ENCODE results near the gene CEMP1.

Gene CEMP1

DNA sequence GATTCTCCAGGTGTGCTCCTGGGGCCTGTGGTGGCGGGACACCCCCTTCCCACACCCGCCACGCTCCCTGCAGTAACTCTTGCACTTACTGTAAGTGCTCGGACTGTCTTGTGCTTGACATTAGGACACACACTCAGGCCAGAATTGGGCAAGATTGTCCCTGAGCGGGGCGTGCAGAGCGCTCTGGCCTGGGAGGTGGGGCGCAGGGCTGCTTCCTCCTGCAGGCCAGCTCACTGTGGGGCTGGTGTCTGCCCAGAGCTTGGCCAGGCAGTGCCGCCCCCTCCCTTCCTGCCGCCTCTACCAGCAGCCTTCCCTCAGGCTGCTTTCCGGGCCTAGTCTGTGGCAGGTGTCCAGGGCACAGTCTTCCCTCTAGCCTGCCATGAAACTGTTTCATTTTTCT, 23.5 kb downstream of the CEMP1 start:
- Histone ChIP-seq H3K9ac (ENCODE audit: low read depth, low read length) (no peak overlapping the region), H3K27ac (ENCODE audit: low read depth, low read length) (no peak overlapping the region), H3K36me3 (ENCODE audit: insufficient read depth, low read length) (no peaks in the 10 kb centered on the region), H3K27me3 (ENCODE audit: insufficient read depth, low read length) (no peaks in the 10 kb centered on the region), H3K4me3 (ENCODE audit: low read length) (no peak overlapping the region), H3K4me1 (ENCODE audit: insufficient read depth, low read length) (peaks cover 10% of the 10 kb centered on the region; the same call in 1 of the 2 replicates), H3K9me3 (ENCODE audit: insufficient read depth, low read depth, low read length) (no peaks in the 10 kb centered on the region)
- 93% methylated on average over 11 of the region's 11 CpGs for WGBS

GRCh38 chr16:2507052-2507659, 24.1 kb downstream of the CEMP1 start:
- peaks cover 5% of the 10 kb centered on the region; the same call in 1 of the 2 replicates for H3K4me1 ChIP-seq (ENCODE audit: insufficient read depth, low read length)
- H3K9ac ChIP-seq (ENCODE audit: low read depth, low read length), result no peak overlapping the region
- H3K9me3 ChIP-seq (ENCODE audit: insufficient read depth, low read depth, low read length), result no peaks in the 10 kb centered on the region
- H3K27me3 ChIP-seq (ENCODE audit: insufficient read depth, low read length), result no peaks in the 10 kb centered on the region
- no peaks in the 10 kb centered on the region for H3K36me3 ChIP-seq (ENCODE audit: insufficient read depth, low read length)
- no peak overlapping the region for H3K4me3 ChIP-seq (ENCODE audit: low read length)
- H3K27ac ChIP-seq (ENCODE audit: low read depth, low read length), result no peak overlapping the region
- WGBS, result 89% methylated on average over 14 of the region's 14 CpGs

- no peaks in the 10 kb centered on the region for H3K9me3 ChIP-seq (ENCODE audit: insufficient read depth, low read depth, low read length)
- no peak overlapping the region for H3K4me3 ChIP-seq (ENCODE audit: low read length)
- no peaks in the 10 kb centered on the region for H3K27me3 ChIP-seq (ENCODE audit: insufficient read depth, low read length)
- no peak overlapping the region for H3K9ac ChIP-seq (ENCODE audit: low read depth, low read length)
- no peak overlapping the region for H3K27ac ChIP-seq (ENCODE audit: low read depth, low read length)
- WGBS, result 92% methylated on average over 14 of the region's 14 CpGs
- H3K36me3 ChIP-seq (ENCODE audit: insufficient read depth, low read length), result no peaks in the 10 kb centered on the region
- peaks cover 6% of the 10 kb centered on the region for H3K4me1 ChIP-seq (ENCODE audit: insufficient read depth, low read length)
These were observed 25.5 kb downstream of the CEMP1 start for GRCh38 chr16:2505695-2506094.

DNA sequence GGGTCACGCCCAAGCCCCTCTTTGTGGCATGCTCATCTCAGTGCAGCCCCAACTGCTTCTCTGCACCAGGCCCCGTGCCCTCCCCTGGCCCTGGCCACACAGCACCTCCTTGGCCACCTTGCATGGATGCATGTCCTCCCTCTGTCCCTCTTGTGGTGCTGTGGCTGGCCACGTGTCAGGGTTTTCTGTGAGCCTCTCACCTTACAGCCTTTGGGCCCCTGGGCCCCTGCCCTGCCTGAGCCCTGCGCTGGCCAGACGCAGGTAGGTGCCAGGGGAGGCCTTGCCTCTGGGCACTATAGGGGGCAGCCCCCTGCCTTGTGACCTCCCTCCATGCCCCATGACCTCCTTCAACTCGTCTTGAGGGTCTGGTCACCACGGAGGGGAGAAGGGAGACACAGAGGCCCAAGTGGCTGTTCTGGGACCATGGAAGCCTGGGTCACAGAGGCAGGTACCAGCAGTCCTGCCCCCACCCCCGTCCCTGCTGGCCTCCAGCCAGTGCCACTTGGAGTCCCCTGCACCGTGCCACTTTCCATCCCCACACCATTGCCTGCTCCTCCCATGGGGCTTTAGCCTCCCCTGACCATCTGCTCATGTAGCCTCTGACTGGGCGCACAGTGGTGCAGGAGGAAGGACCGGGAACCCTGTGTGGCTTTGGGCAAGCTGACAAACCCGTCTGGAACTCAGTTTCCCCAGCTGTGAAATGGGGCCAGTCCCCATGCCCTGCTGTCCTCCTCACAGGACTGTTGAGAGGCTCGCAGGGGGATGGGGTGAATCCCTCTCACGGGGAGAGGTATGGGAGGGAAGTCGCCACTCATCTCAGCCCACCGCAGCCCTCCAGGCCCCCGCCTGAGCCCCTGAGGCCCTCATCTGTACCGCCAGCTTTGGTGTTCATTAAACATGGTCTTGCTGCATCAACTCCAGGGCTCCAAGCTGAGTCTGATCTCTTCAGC, 29.0 kb downstream of the CEMP1 start:
- WGBS, result 86% methylated on average over 18 of the region's 18 CpGs
- Histone ChIP-seq H3K36me3 (ENCODE audit: insufficient read depth, low read length) (no peaks in the 10 kb centered on the region), H3K4me1 (ENCODE audit: insufficient read depth, low read length) (peaks cover 6% of the 10 kb centered on the region), H3K9ac (ENCODE audit: low read depth, low read length) (no peak overlapping the region), H3K27me3 (ENCODE audit: insufficient read depth, low read length) (no peaks in the 10 kb centered on the region), H3K4me3 (ENCODE audit: low read length) (no peak overlapping the region), H3K9me3 (ENCODE audit: insufficient read depth, low read depth, low read length) (no peaks in the 10 kb centered on the region), H3K27ac (ENCODE audit: low read depth, low read length) (no peak overlapping the region)

GRCh38 chr16:2500918-2501750, 30.1 kb downstream of the CEMP1 start:
- peak overlapping the region; percentile 47 for H3K4me3 ChIP-seq (ENCODE audit: low read length)
- WGBS, result 40% methylated on average over 23 of the region's 23 CpGs
- H3K36me3 ChIP-seq (ENCODE audit: insufficient read depth, low read length), result peaks cover 5% of the 10 kb centered on the region; the same call in 1 of the 2 replicates
- peak overlapping the region; percentile 10; the same call in 1 of the 2 replicates for H3K9ac ChIP-seq (ENCODE audit: low read depth, low read length)
- no peaks in the 10 kb centered on the region for H3K9me3 ChIP-seq (ENCODE audit: insufficient read depth, low read depth, low read length)
- peak overlapping the region; percentile 31; the same call in 1 of the 2 replicates for H3K27ac ChIP-seq (ENCODE audit: low read depth, low read length)
- no peaks in the 10 kb centered on the region for H3K27me3 ChIP-seq (ENCODE audit: insufficient read depth, low read length)
- H3K4me1 ChIP-seq (ENCODE audit: insufficient read depth, low read length), result peaks cover 6% of the 10 kb centered on the region

GRCh38 chr16:2500430-2500917, 30.7 kb downstream of the CEMP1 start:
- H3K9ac ChIP-seq (ENCODE audit: low read depth, low read length), result no peak overlapping the region; the same call in 1 of the 2 replicates
- no peaks in the 10 kb centered on the region for H3K27me3 ChIP-seq (ENCODE audit: insufficient read depth, low read length)
- no peaks in the 10 kb centered on the region for H3K9me3 ChIP-seq (ENCODE audit: insufficient read depth, low read depth, low read length)
- H3K4me3 ChIP-seq (ENCODE audit: low read length), result no peak overlapping the region
- H3K36me3 ChIP-seq (ENCODE audit: insufficient read depth, low read length), result peaks cover 6% of the 10 kb centered on the region; the same call in 1 of the 2 replicates
- WGBS, result 87% methylated on average over 20 of the region's 20 CpGs
- no peak overlapping the region for H3K27ac ChIP-seq (ENCODE audit: low read depth, low read length)
- peaks cover 6% of the 10 kb centered on the region for H3K4me1 ChIP-seq (ENCODE audit: insufficient read depth, low read length)

- H3K9ac ChIP-seq (ENCODE audit: low read depth, low read length), result no peak overlapping the region
- WGBS, result 94% methylated on average over 29 of the region's 29 CpGs
- no peaks in the 10 kb centered on the region for H3K9me3 ChIP-seq (ENCODE audit: insufficient read depth, low read depth, low read length)
- H3K36me3 ChIP-seq (ENCODE audit: insufficient read depth, low read length), result peaks cover 6% of the 10 kb centered on the region; the same call in 1 of the 2 replicates
- no peak overlapping the region for H3K27ac ChIP-seq (ENCODE audit: low read depth, low read length)
- H3K4me3 ChIP-seq (ENCODE audit: low read length), result no peak overlapping the region
- H3K27me3 ChIP-seq (ENCODE audit: insufficient read depth, low read length), result no peaks in the 10 kb centered on the region
- peaks cover 6% of the 10 kb centered on the region for H3K4me1 ChIP-seq (ENCODE audit: insufficient read depth, low read length)
These were observed 31.2 kb downstream of the CEMP1 start for GRCh38 chr16:2499890-2500429.

DNA sequence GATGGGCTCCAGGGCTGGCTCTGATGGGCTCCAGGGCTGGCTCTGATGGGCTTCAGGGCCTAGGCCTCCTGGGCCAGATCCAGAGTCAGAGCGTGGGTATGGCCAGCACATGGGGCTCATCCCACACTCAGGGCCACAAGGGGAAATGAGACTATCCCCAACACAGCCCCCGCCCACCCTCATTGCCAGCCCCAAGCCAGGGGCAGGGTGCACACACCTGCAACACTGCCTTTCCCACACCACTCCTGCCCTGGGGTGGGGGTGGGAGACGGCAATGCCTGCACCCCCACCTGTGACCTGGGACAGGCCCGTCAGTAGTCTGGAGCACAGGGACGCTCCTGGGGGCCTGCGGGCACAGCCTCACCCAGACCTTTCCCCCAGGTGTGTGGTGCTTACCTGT, 31.8 kb downstream of the CEMP1 start:
- 96% methylated on average over 6 of the region's 6 CpGs for WGBS
- H3K36me3 ChIP-seq (ENCODE audit: insufficient read depth, low read length), result peaks cover 6% of the 10 kb centered on the region; the same call in 1 of the 2 replicates
- H3K27me3 ChIP-seq (ENCODE audit: insufficient read depth, low read length), result no peaks in the 10 kb centered on the region
- no peak overlapping the region for H3K9ac ChIP-seq (ENCODE audit: low read depth, low read length)
- H3K9me3 ChIP-seq (ENCODE audit: insufficient read depth, low read depth, low read length), result no peaks in the 10 kb centered on the region
- peaks cover 6% of the 10 kb centered on the region for H3K4me1 ChIP-seq (ENCODE audit: insufficient read depth, low read length)
- no peak overlapping the region for H3K4me3 ChIP-seq (ENCODE audit: low read length)
- H3K27ac ChIP-seq (ENCODE audit: low read depth, low read length), result no peak overlapping the region

- H3K4me1 ChIP-seq (ENCODE audit: insufficient read depth, low read length), result peaks cover 6% of the 10 kb centered on the region
- H3K27me3 ChIP-seq (ENCODE audit: insufficient read depth, low read length), result no peaks in the 10 kb centered on the region
- H3K9me3 ChIP-seq (ENCODE audit: insufficient read depth, low read depth, low read length), result no peaks in the 10 kb centered on the region
- no peak overlapping the region for H3K27ac ChIP-seq (ENCODE audit: low read depth, low read length)
- H3K36me3 ChIP-seq (ENCODE audit: insufficient read depth, low read length), result peaks cover 6% of the 10 kb centered on the region; the same call in 1 of the 2 replicates
- H3K4me3 ChIP-seq (ENCODE audit: low read length), result no peak overlapping the region
- no peak overlapping the region for H3K9ac ChIP-seq (ENCODE audit: low read depth, low read length)
- 92% methylated on average over 15 of the region's 15 CpGs for WGBS
These were observed 32.5 kb downstream of the CEMP1 start for GRCh38 chr16:2498531-2499253.

Measured in HUES64 (cell line).